GM12801 (cell line): ENCODE results near the gene FASN.

Experiments used
- CTCF ChIP-seq: IDR thresholded peaks from one replicate; pipeline ENCODE4 v1.5.1; 2011; ENCODE audit warnings: control low read depth; ENCODE audit not compliant: insufficient read length; ENCODE audit errors: extremely low read depth

FASN gene

GRCh38 chr17:82085931-82086764 lies 11.9 kb downstream of the FASN start:
- no peak for TF ChIP-seq CTCF

GRCh38 chr17:82085031-82085861 lies 12.8 kb downstream of the FASN start:
- no peak for TF ChIP-seq CTCF

GRCh38 chr17:82084373-82085030 lies 13.5 kb downstream of the FASN start:
- TF ChIP-seq CTCF, result no peak

DNA sequence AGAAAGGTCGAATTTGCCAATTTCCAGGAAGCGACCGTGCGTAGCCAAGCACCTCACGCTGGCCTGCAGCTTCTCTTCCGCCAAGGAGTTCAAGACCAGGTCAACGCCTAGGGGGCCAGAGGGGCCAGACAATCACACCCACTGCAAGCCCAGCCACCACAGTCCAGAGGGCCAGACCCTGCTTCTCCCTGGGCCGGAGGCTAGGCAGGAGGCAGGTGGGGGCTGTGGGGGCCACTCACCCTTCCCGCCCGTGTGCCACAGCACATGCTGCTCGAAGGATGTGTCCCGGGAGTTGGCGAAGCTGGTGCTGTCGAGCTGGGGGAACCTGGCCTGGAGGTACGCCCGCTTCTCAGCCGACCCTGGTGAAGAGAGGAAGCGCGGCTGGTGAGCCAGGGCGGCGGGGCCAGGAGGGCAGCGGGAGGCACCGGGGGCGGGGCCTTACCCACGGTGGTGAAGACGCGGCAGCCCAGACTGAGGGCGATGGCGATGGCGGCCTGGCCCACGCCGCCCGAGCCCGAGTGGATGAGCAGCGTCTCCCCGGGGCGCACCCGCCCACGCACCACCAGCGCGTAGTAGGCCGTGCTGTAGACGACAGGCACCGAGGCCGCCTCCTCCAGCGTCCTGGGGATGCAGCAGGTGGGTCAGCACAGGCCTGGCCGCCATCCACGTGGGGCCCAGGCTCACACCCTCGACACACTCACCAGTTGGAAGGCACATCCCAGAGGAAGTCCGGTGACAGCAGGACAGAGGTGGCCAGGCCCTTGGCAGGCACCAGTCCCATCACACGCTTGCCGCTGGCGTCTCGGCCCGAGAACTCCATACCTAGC lies 14.3 kb downstream of the FASN start:
- TF ChIP-seq CTCF, result no peak

- TF ChIP-seq CTCF, result no peak
These were observed 15.0 kb downstream of the FASN start for GRCh38 chr17:82083009-82083408.

DNA sequence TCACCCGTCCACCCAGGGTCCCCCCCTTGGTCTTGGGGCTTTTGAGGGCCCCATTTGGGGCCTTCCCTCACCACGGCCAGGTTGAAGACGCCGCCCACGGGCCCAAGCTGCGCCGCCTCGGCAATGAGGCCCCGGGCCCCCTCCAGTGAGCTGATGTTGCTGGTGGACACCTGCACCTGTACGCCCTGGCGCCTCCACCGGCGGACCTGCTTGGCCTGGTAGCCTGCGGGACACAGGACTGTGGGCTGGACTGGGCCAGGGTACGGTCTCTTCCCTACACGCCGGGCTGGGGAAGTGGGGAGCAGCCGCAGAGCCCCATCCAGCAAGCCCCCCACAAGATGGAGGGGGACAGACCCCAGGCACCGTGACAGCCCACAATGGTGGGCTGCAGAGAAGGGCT lies 15.6 kb downstream of the FASN start:
- TF ChIP-seq CTCF, result no peak
